IMR-90 (cell line): ENCODE results near the gene STX17. TPM values are rescaled to one million over a fixed set of nuclear protein-coding genes. Genes with fewer than 3 reads are reported as not detected.

Source experiments
- ATAC-seq: fragments of 200-7000 bp; cut with Tn5 transposase; 2 replicates; pipeline ENCODE4 v1.9.1; 2020; ENCODE audit warnings: low read depth, mild to moderate bottlenecking, moderate library complexity
- BruUV-seq: library from RNA; stranded (reverse); fragments of 400-500 nt; replicated peaks from 2 replicates; lab custom pipeline; 2021; lab: Mats Ljungman, UMichigan
- CTCF ChIA-PET: fragments of 300-600 bp; formaldehyde crosslinking; extraction: SDS; loops from one replicate; lab custom pipeline; 2021; ENCODE audit warnings: antibody characterized with exemption; lab: Yijun Ruan, JAX
- POLR2A ChIA-PET: fragments of 300-600 bp; sonication (Branson Sonifier 250); formaldehyde crosslinking; loops from one replicate; lab custom pipeline; 2022; ENCODE audit warnings: antibody characterized with exemption; ENCODE audit not compliant: unreplicated experiment; lab: Charles Lee
- DNase-seq: peaks from one replicate; pipeline ENCODE4 v3.0.0; 2013
- H2AFZ ChIP-seq: replicated peaks from 2 replicates; pipeline ENCODE3; 2013; ENCODE audit warnings: low read length, mild to moderate bottlenecking; ENCODE audit not compliant: poor library complexity
- H2AK5ac ChIP-seq: 2 replicates; pipeline ENCODE4 v1.6.1; 2013; ENCODE audit warnings: low read depth, low read length, inconsistent platforms
- H2AK9ac ChIP-seq: replicated peaks from 2 replicates; pipeline ENCODE3; 2013; ENCODE audit warnings: mild to moderate bottlenecking, low read depth, low read length, moderate library complexity; ENCODE audit not compliant: poor library complexity
- H2BK120ac ChIP-seq: 2 replicates; pipeline ENCODE4 v1.6.1; 2013; ENCODE audit warnings: low read depth, low read length, inconsistent platforms
- H2BK15ac ChIP-seq: 3 replicates; pipeline ENCODE4 v1.6.1; 2013; ENCODE audit warnings: low read depth, low read length, inconsistent platforms
- H2BK20ac ChIP-seq: 2 replicates; pipeline ENCODE4 v1.6.1; 2013; ENCODE audit warnings: low read depth, mild to moderate bottlenecking, inconsistent platforms, low read length, moderate library complexity
- H2BK5ac ChIP-seq: 2 replicates; pipeline ENCODE4 v1.6.1; 2013; ENCODE audit warnings: mild to moderate bottlenecking, low read depth, low read length, inconsistent platforms; ENCODE audit not compliant: poor library complexity, severe bottlenecking
- H3K14ac ChIP-seq: replicated peaks from 2 replicates; pipeline ENCODE4 v1.6.1; 2013; ENCODE audit warnings: low read depth, low read length, inconsistent platforms
- H3K18ac ChIP-seq: 2 replicates; pipeline ENCODE4 v1.6.1; 2013; ENCODE audit warnings: low read depth, low read length, control low read depth
- H3K23ac ChIP-seq: 2 replicates; pipeline ENCODE4 v1.6.1; 2013; ENCODE audit warnings: low read depth, low read length, inconsistent platforms
- H3K27ac ChIP-seq: 2 replicates; pipeline ENCODE4 v1.5.1; 2013; ENCODE audit warnings: mild to moderate bottlenecking, control low read depth, low read length; ENCODE audit not compliant: insufficient read depth
- H3K27me3 ChIP-seq: 2 replicates; pipeline ENCODE4 v1.6.1; 2013; ENCODE audit warnings: low read length; ENCODE audit not compliant: control insufficient read depth, insufficient read depth
- H3K36me3 ChIP-seq: 2 replicates; pipeline ENCODE4 v1.6.1; 2013; ENCODE audit warnings: low read length, mixed read lengths; ENCODE audit not compliant: control insufficient read depth, insufficient read depth
- H3K4ac ChIP-seq: 2 replicates; pipeline ENCODE4 v1.6.1; 2013; ENCODE audit warnings: low read depth, low read length, inconsistent platforms
- H3K4me1 ChIP-seq: 2 replicates; pipeline ENCODE4 v1.6.1; 2013; ENCODE audit warnings: low read length, mixed read lengths; ENCODE audit not compliant: control insufficient read depth, insufficient read depth
- H3K4me2 ChIP-seq: 2 replicates; pipeline ENCODE4 v1.6.1; 2013; ENCODE audit warnings: low read depth, mild to moderate bottlenecking, control low read depth, low read length, moderate library complexity
- H3K4me3 ChIP-seq: 2 replicates; pipeline ENCODE4 v1.5.1; 2013; ENCODE audit warnings: low read depth, mild to moderate bottlenecking, control low read depth, low read length, moderate library complexity; ENCODE audit not compliant: insufficient read depth
- H3K56ac ChIP-seq: 2 replicates; pipeline ENCODE4 v1.6.1; 2013; ENCODE audit warnings: low read length, inconsistent platforms; ENCODE audit not compliant: insufficient read depth; ENCODE audit errors: extremely low read depth
- H3K79me1 ChIP-seq, 2 experiments: 2 replicates each; pipeline ENCODE4 v1.6.1; 2013; ENCODE audit warnings: low read length in 2 of 2, inconsistent platforms in 1 of 2, low read depth in 1 of 2
- H3K9ac ChIP-seq: 2 replicates; pipeline ENCODE4 v1.6.1; 2013; ENCODE audit warnings: low read depth, low read length, control low read depth
- H3K9me1 ChIP-seq: 2 replicates; pipeline ENCODE4 v1.6.1; 2013; ENCODE audit warnings: low read length, inconsistent platforms; ENCODE audit not compliant: insufficient read depth
- H3K9me3 ChIP-seq: 2 replicates; pipeline ENCODE4 v1.6.1; 2013; ENCODE audit warnings: low read length; ENCODE audit not compliant: control insufficient read depth, insufficient read depth
- H4K20me1 ChIP-seq: 2 replicates; pipeline ENCODE4 v1.6.1; 2013; ENCODE audit warnings: low read length, inconsistent platforms; ENCODE audit not compliant: insufficient read depth
- H4K5ac ChIP-seq: 2 replicates; pipeline ENCODE4 v1.6.1; 2013; ENCODE audit warnings: mild to moderate bottlenecking, low read depth, low read length, control low read depth
- H4K8ac ChIP-seq, 2 experiments: 2 replicates each; pipeline ENCODE4 v1.6.1; 2013; ENCODE audit warnings: low read depth in 2 of 2, low read length in 2 of 2, control low read depth in 1 of 2, inconsistent platforms in 1 of 2
- H4K91ac ChIP-seq: 2 replicates; pipeline ENCODE4 v1.6.1; 2013; ENCODE audit warnings: low read depth, low read length, inconsistent platforms; ENCODE audit not compliant: insufficient read depth
- FOS ChIP-seq: fragments of 150-350 bp; IDR thresholded peaks from 2 replicates; pipeline ENCODE4 v1.6.1; 2016; ENCODE audit warnings: low read depth, low read length
- dilution Hi-C: fragments of 300-500 bp; cut with HindIII; formaldehyde crosslinking; loops from one replicate; pipeline ENCODE4 v1.14.3; 2018; ENCODE audit warnings: low sequenced_read_pairs; ENCODE audit not compliant: unreplicated experiment
- in situ Hi-C: fragments of 300-500 bp; cut with MboI; formaldehyde crosslinking; loops from 3 replicates; pipeline ENCODE4 v1.14.3; 2019; ENCODE audit warnings: low sequenced_read_pairs, inconsistent platforms, mixed read lengths
- intact Hi-C: fragments of 100-400 bp; cut with micrococcal nuclease; formaldehyde crosslinking; loops from 2 replicates; pipeline ENCODE4 v1.10.0; 2022
- polyA plus RNA-seq, 3 experiments: library from polyadenylated mRNA; depleted of rRNA; stranded (reverse); fragments of >200 nt; gene quantifications; 2 replicates each; pipeline ENCODE4 v1.2.3, GENCODE V29; 2012; ENCODE audit warnings: low replicate concordance in 1 of 3
- total RNA-seq: library from RNA; depleted of rRNA; stranded (reverse); fragments of >200 nt; gene quantifications from 2 replicates; pipeline ENCODE4 v1.2.3, GENCODE V29; 2012

Gene STX17
- total and polyA plus RNA-seq, 2 of the 4 experiments (the other 2 are of a cell fraction) = 6.2 to 11.7 TPM

GRCh38 chr9:99922711-99923030 is 16.2 kb downstream of the STX17 start:
- peaks cover 0 to 13% of the 10 kb centered on the region in 2 experiments; a peak in 3 of 4 replicates for H3K79me1 ChIP-seq
- H2BK5ac ChIP-seq = no peak overlapping the region
- H3K4ac ChIP-seq = no peak overlapping the region
- ChIA-PET CTCF (no interaction called here), POLR2A (no interaction called here)
- H2AFZ ChIP-seq = no peak overlapping the region
- H3K27me3 ChIP-seq = no peaks in the 10 kb centered on the region
- peaks cover 6% of the 10 kb centered on the region; the same call in 1 of the 2 replicates for H3K9me1 ChIP-seq
- in situ Hi-C loops (no loop called here), intact Hi-C loops (no loop called here), dilution Hi-C loops (no loop called here)
- H2BK120ac ChIP-seq = no peak overlapping the region
- 0 out of 2 replicates have a peak overlapping the region, but pooled peaks have one; percentile 41 for H3K56ac ChIP-seq
- DNase-seq (no peak), ATAC-seq (no peak)
- no peaks in the 10 kb centered on the region for H4K20me1 ChIP-seq
- H3K9me3 ChIP-seq = 0 out of 2 replicates have a peak, but pooled peaks cover 3% of the 10 kb centered on the region
- H3K4me2 ChIP-seq = no peak overlapping the region
- no peak overlapping the region for H3K23ac ChIP-seq
- no peaks in the 10 kb centered on the region for H3K4me1 ChIP-seq
- H2BK20ac ChIP-seq = no peak overlapping the region
- no peak overlapping the region for H4K5ac ChIP-seq
- H3K27ac ChIP-seq = no peak overlapping the region
- TF ChIP-seq FOS = no peak
- H3K18ac ChIP-seq = no peak overlapping the region
- H3K36me3 ChIP-seq = peaks cover 22% of the 10 kb centered on the region
- H3K14ac ChIP-seq = no peak overlapping the region
- no peak overlapping the region for H4K8ac ChIP-seq
- H3K4me3 ChIP-seq = no peak overlapping the region
- BruUV-seq = no TSS peak
- no peak overlapping the region for H4K91ac ChIP-seq
- H2AK5ac ChIP-seq = no peak overlapping the region
- H2AK9ac ChIP-seq = no peak overlapping the region
- no peak overlapping the region for H3K9ac ChIP-seq
- no peak overlapping the region for H2BK15ac ChIP-seq
